Activated CD8-positive, alpha-beta memory T cell treated with anti-CD3 and anti-CD28 coated beads, Interleukin-2, amount 10 ng/mL, durations not matched to agents 7 days and 5 days (primary cell): ENCODE results near the gene ADAMTSL5. TPM values are rescaled to one million over a fixed set of nuclear protein-coding genes. Genes with fewer than 3 reads are reported as not detected.
"Not testable (repeated sequence)": the region's sequence is repeated elsewhere in the genome, so short reads cannot be mapped to it uniquely, and the experiment has no call there.

Source experiments
- ATAC-seq: fragments of 150-1000 bp; cut with Tn5 transposase; one replicate; pipeline ENCODE4 v1.10.0; 2021; ENCODE audit warnings: moderate library complexity
- CTCF ChIA-PET: fragments of 350-600 bp; sonication (Branson Sonifier 250); formaldehyde crosslinking; loops from one replicate; lab custom pipeline; 2021; ENCODE audit warnings: antibody characterized with exemption; lab: Charles Lee
- DNase-seq: peaks from one replicate; pipeline ENCODE4 v3.0.0-alpha.2; 2020
- H3K27ac Mint-ChIP-seq: one replicate; pipeline ENCODE4 v1.8.0; 2021; ENCODE audit warnings: mild to moderate bottlenecking, mixed read lengths
- H3K27me3 Mint-ChIP-seq: one replicate; pipeline ENCODE4 v1.8.0; 2021; ENCODE audit warnings: mixed read lengths
- H3K36me3 Mint-ChIP-seq: one replicate; pipeline ENCODE4 v1.8.0; 2021; ENCODE audit warnings: mild to moderate bottlenecking, mixed read lengths
- H3K4me1 Mint-ChIP-seq: one replicate; pipeline ENCODE4 v1.8.0; 2021; ENCODE audit warnings: mixed read lengths
- H3K4me3 Mint-ChIP-seq: one replicate; pipeline ENCODE4 v1.8.0; 2021; ENCODE audit warnings: mild to moderate bottlenecking, moderate library complexity, mixed read lengths
- H3K9me3 Mint-ChIP-seq: one replicate; pipeline ENCODE4 v1.8.0; 2022; ENCODE audit warnings: low read depth, mixed read lengths
- total RNA-seq, 2 experiments: library from RNA; stranded (reverse); gene quantifications; one replicate each; pipeline ENCODE4 v1.2.3, GENCODE V29; 2021

Gene ADAMTSL5
- total RNA-seq, 2 experiments from 2014 or later, result 0.91 to 1.2 TPM

GRCh38 chr19:1539749-1540148, 26.9 kb upstream of the ADAMTSL5 start:
- ATAC-seq, H3K27me3 Mint-ChIP-seq, H3K27ac Mint-ChIP-seq, H3K36me3 Mint-ChIP-seq, DNase-seq, CTCF ChIA-PET, H3K4me1 Mint-ChIP-seq, H3K9me3 Mint-ChIP-seq, H3K4me3 Mint-ChIP-seq: not testable (repeated sequence)

- DNase-seq (no peak), ATAC-seq (no peak)
- CTCF ChIA-PET, result no interaction called here
- H3K4me1 Mint-ChIP-seq, result no peaks in the 10 kb centered on the region
- no peak overlapping the region for H3K27ac Mint-ChIP-seq
- peaks cover 8% of the 10 kb centered on the region for H3K27me3 Mint-ChIP-seq
- no peaks in the 10 kb centered on the region for H3K36me3 Mint-ChIP-seq
- no peaks in the 10 kb centered on the region for H3K9me3 Mint-ChIP-seq
- no peak overlapping the region for H3K4me3 Mint-ChIP-seq
These were observed 26.2 kb upstream of the ADAMTSL5 start for GRCh38 chr19:1538978-1539377.

- not testable (repeated sequence) for H3K9me3 Mint-ChIP-seq, H3K4me3 Mint-ChIP-seq, H3K27ac Mint-ChIP-seq, H3K27me3 Mint-ChIP-seq, DNase-seq, ATAC-seq, H3K36me3 Mint-ChIP-seq, H3K4me1 Mint-ChIP-seq
- CTCF ChIA-PET, result interaction anchor here (1.0 kb wide), 2 partner anchors 10 to 290 kb away, joined by 3 to 4 read pairs; no protein-coding TSS in a partner anchor
These were observed 22.9 kb upstream of the ADAMTSL5 start for GRCh38 chr19:1535699-1536098.

GRCh38 chr19:1534972-1535371, 22.2 kb upstream of the ADAMTSL5 start:
- DNase-seq (no peak), ATAC-seq (no peak)
- Mint-ChIP-seq H3K27ac (no peak overlapping the region), H3K27me3 (no peaks in the 10 kb centered on the region), H3K36me3 (no peaks in the 10 kb centered on the region), H3K9me3 (no peaks in the 10 kb centered on the region), H3K4me1 (no peaks in the 10 kb centered on the region), H3K4me3 (no peak overlapping the region)
- CTCF ChIA-PET, result interaction anchor here (1.0 kb wide), 2 partner anchors 11 to 291 kb away, joined by 3 to 4 read pairs; no protein-coding TSS in a partner anchor

- no peak for ATAC-seq
- Mint-ChIP-seq H3K27ac (no peak overlapping the region), H3K4me1 (no peaks in the 10 kb centered on the region), H3K4me3 (no peak overlapping the region), H3K36me3 (no peaks in the 10 kb centered on the region), H3K27me3 (no peaks in the 10 kb centered on the region), H3K9me3 (no peaks in the 10 kb centered on the region)
- CTCF ChIA-PET, result no interaction called here
- DNase-seq, result no peak
These were observed 20.8 kb upstream of the ADAMTSL5 start for GRCh38 chr19:1533510-1534150.

GRCh38 chr19:1532003-1532402, 19.2 kb upstream of the ADAMTSL5 start:
- DNase-seq, result no peak
- CTCF ChIA-PET, result interaction anchor here (1.4 kb wide), 1 partner anchor 14 kb away, joined by 4 read pairs; no protein-coding TSS in a partner anchor
- Mint-ChIP-seq H3K9me3 (no peaks in the 10 kb centered on the region), H3K4me3 (no peak overlapping the region), H3K27me3 (no peaks in the 10 kb centered on the region), H3K4me1 (no peaks in the 10 kb centered on the region), H3K36me3 (no peaks in the 10 kb centered on the region), H3K27ac (no peak overlapping the region)
- ATAC-seq, result no peak

GRCh38 chr19:1531587-1531986, 18.8 kb upstream of the ADAMTSL5 start:
- DNase-seq (no peak), ATAC-seq (no peak)
- CTCF ChIA-PET, result interaction anchor here (1.4 kb wide), 1 partner anchor 14 kb away, joined by 4 read pairs; no protein-coding TSS in a partner anchor
- H3K27me3 Mint-ChIP-seq, result no peaks in the 10 kb centered on the region
- no peaks in the 10 kb centered on the region for H3K9me3 Mint-ChIP-seq
- H3K4me1 Mint-ChIP-seq, result no peaks in the 10 kb centered on the region
- H3K36me3 Mint-ChIP-seq, result no peaks in the 10 kb centered on the region
- no peak overlapping the region for H3K4me3 Mint-ChIP-seq
- no peak overlapping the region for H3K27ac Mint-ChIP-seq

- not testable (repeated sequence) for H3K36me3 Mint-ChIP-seq, H3K27ac Mint-ChIP-seq, H3K9me3 Mint-ChIP-seq, ATAC-seq, H3K4me1 Mint-ChIP-seq, H3K27me3 Mint-ChIP-seq, H3K4me3 Mint-ChIP-seq, DNase-seq
- CTCF ChIA-PET, result interaction anchor here (0.6 kb wide), 1 partner anchor 21 kb away, joined by 3 read pairs; no protein-coding TSS in a partner anchor
These were observed 18.0 kb upstream of the ADAMTSL5 start for GRCh38 chr19:1530856-1531255.

GRCh38 chr19:1529430-1529816, 16.6 kb upstream of the ADAMTSL5 start:
- Mint-ChIP-seq H3K27me3 (peaks cover 12% of the 10 kb centered on the region), H3K36me3 (no peaks in the 10 kb centered on the region), H3K27ac (no peak overlapping the region), H3K9me3 (no peaks in the 10 kb centered on the region), H3K4me1 (peaks cover 3% of the 10 kb centered on the region), H3K4me3 (no peak overlapping the region)
- DNase-seq, result no peak
- CTCF ChIA-PET, result no interaction called here
- no peak for ATAC-seq

- Mint-ChIP-seq H3K27ac (no peak overlapping the region), H3K27me3 (peaks cover 14% of the 10 kb centered on the region), H3K4me3 (no peak overlapping the region), H3K4me1 (peaks cover 4% of the 10 kb centered on the region), H3K36me3 (no peaks in the 10 kb centered on the region), H3K9me3 (no peaks in the 10 kb centered on the region)
- DNase-seq, result no peak
- CTCF ChIA-PET, result no interaction called here
- no peak for ATAC-seq
These were observed 16.0 kb upstream of the ADAMTSL5 start for GRCh38 chr19:1528596-1529429.

- DNase-seq (no peak), ATAC-seq (no peak)
- no peak overlapping the region for H3K27ac Mint-ChIP-seq
- no peaks in the 10 kb centered on the region for H3K9me3 Mint-ChIP-seq
- H3K36me3 Mint-ChIP-seq, result no peaks in the 10 kb centered on the region
- no peak overlapping the region for H3K4me3 Mint-ChIP-seq
- CTCF ChIA-PET, result interaction anchor here (0.9 kb wide), 1 partner anchor 18 kb away, joined by 4 read pairs; no protein-coding TSS in a partner anchor
- H3K4me1 Mint-ChIP-seq, result peaks cover 4% of the 10 kb centered on the region
- H3K27me3 Mint-ChIP-seq, result peaks cover 21% of the 10 kb centered on the region
These were observed 15.0 kb upstream of the ADAMTSL5 start for GRCh38 chr19:1527650-1528309.

- ATAC-seq (no peak), DNase-seq (no peak)
- Mint-ChIP-seq H3K9me3 (no peaks in the 10 kb centered on the region), H3K27me3 (peaks cover 21% of the 10 kb centered on the region), H3K27ac (no peak overlapping the region), H3K4me1 (peaks cover 4% of the 10 kb centered on the region), H3K36me3 (no peaks in the 10 kb centered on the region), H3K4me3 (no peak overlapping the region)
- CTCF ChIA-PET, result interaction anchor here (0.9 kb wide), 1 partner anchor 19 kb away, joined by 4 read pairs; no protein-coding TSS in a partner anchor
These were observed 14.3 kb upstream of the ADAMTSL5 start for GRCh38 chr19:1526979-1527649.
